ENCODE measurements around the gene TMEM250.

GRCh38 chr9:136159851-136160250, 41.2 kb upstream of the TMEM250 start:
- TF ChIP-seq RXRA (IDR thresholded peaks at IDR 0.05; ENCODE audit: borderline replicate concordance, low read depth) (no peak), MXI1 (IDR thresholded peaks at IDR 0.05; ENCODE audit: low read depth, low read length) (no peak), RFX5 (IDR thresholded peaks at IDR 0.05; ENCODE audit: low read length) (no peak), MAX (IDR thresholded peaks at IDR 0.05; ENCODE audit: low read depth) (no peak), NFIC (IDR thresholded peaks at IDR 0.05; ENCODE audit: borderline replicate concordance) (no peak)

Measured in SK-N-SH (cell line).